Type B pancreatic cell (in vitro differentiated cells): ENCODE measurements around the gene FILIP1L. TPM values are rescaled to one million over a fixed set of nuclear protein-coding genes. Genes with fewer than 3 reads are reported as not detected.

Experiments used
- DNase-seq: peaks from one replicate; pipeline ENCODE4 v3.0.0; 2021; ENCODE audit warnings: mixed read lengths; ENCODE audit not compliant: unreplicated experiment; ENCODE audit errors: extremely low spot score
- H3K27ac Mint-ChIP-seq: 2 replicates; pipeline ENCODE4 v1.8.0; 2021; ENCODE audit warnings: mild to moderate bottlenecking, mixed read lengths
- H3K27me3 Mint-ChIP-seq: 2 replicates; pipeline ENCODE4 v1.8.0; 2021; ENCODE audit warnings: mixed read lengths
- H3K36me3 Mint-ChIP-seq: 2 replicates; pipeline ENCODE4 v1.8.0; 2021; ENCODE audit warnings: mixed read lengths
- H3K4me1 Mint-ChIP-seq: one replicate; pipeline ENCODE4 v1.8.0; 2021; ENCODE audit warnings: mixed read lengths; ENCODE audit not compliant: unreplicated experiment
- H3K4me3 Mint-ChIP-seq: 2 replicates; pipeline ENCODE4 v1.8.0; 2021; ENCODE audit warnings: mild to moderate bottlenecking, mixed read lengths
- H3K9me3 Mint-ChIP-seq: 2 replicates; pipeline ENCODE4 v1.8.0; 2021; ENCODE audit warnings: mixed read lengths
- total RNA-seq: library from RNA; stranded (reverse); gene quantifications from 2 replicates; pipeline ENCODE4 v1.2.1, GENCODE V29; 2021; ENCODE audit warnings: low replicate concordance
- TF ChIP-seq, protein P1 (sequence below): fragments of 200-600 bp; sonication (generic); conservative IDR thresholded peaks from 2 replicates; pipeline ENCODE4 v1.5.0; 2021; ENCODE audit warnings: antibody characterized with exemption, mild to moderate bottlenecking

Gene FILIP1L
- total RNA-seq, 1 donor from 2014 or later, result 30.6 TPM

DNA sequence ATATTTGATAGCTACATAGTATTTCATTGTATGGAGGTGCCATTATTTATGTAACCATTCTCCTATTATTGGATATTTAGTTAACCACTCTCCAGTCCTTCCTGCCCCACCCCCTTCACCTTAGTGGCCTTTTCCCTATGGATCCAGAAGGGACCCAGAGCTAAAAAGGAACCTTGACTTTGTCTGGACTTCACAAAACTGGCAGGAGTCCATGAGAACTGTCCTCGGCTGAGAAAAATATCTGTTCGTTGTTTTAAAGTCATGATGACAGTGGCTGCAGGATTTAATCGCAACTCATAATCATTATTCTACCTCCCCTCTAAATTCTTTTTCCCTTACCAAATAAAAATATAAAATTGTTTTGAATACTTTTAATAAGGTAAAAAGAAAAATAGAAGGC, 166.9 kb downstream of the FILIP1L start:
- TF ChIP-seq, protein P1, sequence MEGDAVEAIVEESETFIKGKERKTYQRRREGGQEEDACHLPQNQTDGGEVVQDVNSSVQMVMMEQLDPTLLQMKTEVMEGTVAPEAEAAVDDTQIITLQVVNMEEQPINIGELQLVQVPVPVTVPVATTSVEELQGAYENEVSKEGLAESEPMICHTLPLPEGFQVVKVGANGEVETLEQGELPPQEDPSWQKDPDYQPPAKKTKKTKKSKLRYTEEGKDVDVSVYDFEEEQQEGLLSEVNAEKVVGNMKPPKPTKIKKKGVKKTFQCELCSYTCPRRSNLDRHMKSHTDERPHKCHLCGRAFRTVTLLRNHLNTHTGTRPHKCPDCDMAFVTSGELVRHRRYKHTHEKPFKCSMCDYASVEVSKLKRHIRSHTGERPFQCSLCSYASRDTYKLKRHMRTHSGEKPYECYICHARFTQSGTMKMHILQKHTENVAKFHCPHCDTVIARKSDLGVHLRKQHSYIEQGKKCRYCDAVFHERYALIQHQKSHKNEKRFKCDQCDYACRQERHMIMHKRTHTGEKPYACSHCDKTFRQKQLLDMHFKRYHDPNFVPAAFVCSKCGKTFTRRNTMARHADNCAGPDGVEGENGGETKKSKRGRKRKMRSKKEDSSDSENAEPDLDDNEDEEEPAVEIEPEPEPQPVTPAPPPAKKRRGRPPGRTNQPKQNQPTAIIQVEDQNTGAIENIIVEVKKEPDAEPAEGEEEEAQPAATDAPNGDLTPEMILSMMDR, result no peak
- Mint-ChIP-seq H3K27ac (no peak overlapping the region), H3K36me3 (peaks cover 4% of the 10 kb centered on the region), H3K27me3 (no peaks in the 10 kb centered on the region), H3K4me3 (no peak overlapping the region), H3K9me3 (peaks cover 4% of the 10 kb centered on the region), H3K4me1 (peaks cover 31% of the 10 kb centered on the region)
- DNase-seq, result no peak

DNA sequence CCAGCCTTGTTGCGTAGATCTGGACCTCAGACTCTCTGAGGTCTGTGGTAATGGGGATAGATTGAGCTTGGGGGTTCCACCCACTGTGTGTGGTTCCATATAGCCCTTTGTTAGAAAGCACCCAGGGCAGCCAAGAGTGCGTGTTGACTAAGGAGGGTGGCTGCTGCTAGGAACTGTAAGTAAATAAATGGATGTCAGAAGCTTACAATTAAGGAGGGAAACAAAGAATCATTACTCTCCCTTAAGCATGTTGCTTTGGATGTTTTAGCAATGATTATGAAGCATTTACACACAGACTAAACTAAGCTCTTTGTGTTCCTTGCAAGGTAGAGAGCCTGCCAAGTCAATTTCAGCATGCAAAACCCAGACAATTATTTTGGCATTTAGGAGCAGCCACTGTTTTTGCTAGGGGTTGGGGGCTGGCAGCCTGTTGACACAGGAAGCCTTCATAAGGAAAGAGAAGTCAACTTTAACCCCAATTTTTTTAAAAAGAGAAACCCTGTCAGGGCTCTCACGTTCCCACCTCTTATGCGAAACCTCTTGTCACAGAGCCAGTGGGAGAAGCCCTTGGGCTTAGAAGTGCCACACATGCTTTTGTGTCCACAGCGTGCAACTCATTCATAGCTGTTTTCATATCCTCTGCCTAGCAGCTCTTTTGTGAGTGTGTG, 168.8 kb downstream of the FILIP1L start:
- Mint-ChIP-seq H3K4me1 (peaks cover 33% of the 10 kb centered on the region), H3K9me3 (peaks cover 4% of the 10 kb centered on the region), H3K36me3 (peaks cover 4% of the 10 kb centered on the region), H3K4me3 (peak overlapping the region; percentile 60), H3K27ac (peak overlapping the region; percentile 95), H3K27me3 (no peaks in the 10 kb centered on the region)
- TF ChIP-seq, protein P1, result no peak
- no peak for DNase-seq

DNA sequence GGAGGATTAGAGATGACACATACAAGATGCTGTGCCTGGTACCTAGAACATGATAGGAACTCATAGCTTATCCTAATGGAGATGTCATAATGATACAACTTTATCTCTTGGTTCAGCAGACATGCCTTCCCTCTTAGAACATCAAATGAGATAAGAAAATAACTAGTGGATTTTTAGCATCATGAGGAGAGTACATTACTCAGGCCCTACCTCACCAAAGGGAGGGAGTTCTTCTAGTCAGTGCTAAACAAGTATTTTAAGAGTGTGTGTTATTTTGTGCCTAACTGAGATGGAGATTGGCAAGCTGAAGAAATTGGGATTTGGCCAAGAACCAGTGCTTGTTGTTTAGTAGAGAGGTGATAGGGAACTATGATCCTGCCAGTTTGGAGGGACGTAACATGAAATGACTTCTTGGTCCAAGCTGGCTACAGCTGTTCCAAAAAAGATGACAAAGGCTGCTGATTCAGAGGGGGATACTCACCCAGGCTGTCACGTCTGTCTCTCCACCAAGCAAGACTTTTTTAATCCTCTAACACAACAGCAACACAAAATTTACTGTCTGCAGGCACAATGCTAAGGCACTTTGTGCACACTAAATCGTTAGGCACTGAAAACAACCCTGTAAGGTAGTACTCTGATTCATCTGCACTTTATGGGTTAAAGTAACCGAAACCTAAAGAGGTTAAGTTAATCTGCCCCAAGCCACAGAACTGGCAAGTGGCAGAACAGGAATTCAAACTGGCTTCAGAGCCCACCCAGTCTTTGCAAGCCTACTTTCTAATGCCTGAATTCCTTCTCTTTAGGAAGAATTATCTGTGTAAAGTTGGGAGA, 170.2 kb downstream of the FILIP1L start:
- H3K27ac Mint-ChIP-seq, result peak overlapping the region; percentile 95
- TF ChIP-seq, protein P1, result no peak
- no peaks in the 10 kb centered on the region for H3K27me3 Mint-ChIP-seq
- DNase-seq, result no peak
- H3K4me3 Mint-ChIP-seq, result peak overlapping the region; percentile 42
- peaks cover 30% of the 10 kb centered on the region for H3K4me1 Mint-ChIP-seq
- H3K9me3 Mint-ChIP-seq, result peaks cover 4% of the 10 kb centered on the region
- H3K36me3 Mint-ChIP-seq, result peaks cover 4% of the 10 kb centered on the region

GRCh38 chr3:99941211-99941610, 173.1 kb downstream of the FILIP1L start:
- peaks cover 4% of the 10 kb centered on the region for H3K9me3 Mint-ChIP-seq
- no peaks in the 10 kb centered on the region for H3K27me3 Mint-ChIP-seq
- H3K4me1 Mint-ChIP-seq, result peaks cover 44% of the 10 kb centered on the region
- H3K4me3 Mint-ChIP-seq, result peak overlapping the region; percentile 1
- peaks cover 4% of the 10 kb centered on the region for H3K36me3 Mint-ChIP-seq
- no peak for DNase-seq
- H3K27ac Mint-ChIP-seq, result peak overlapping the region; percentile 46
- TF ChIP-seq, protein P1, result no peak

- Mint-ChIP-seq H3K9me3 (peaks cover 8% of the 10 kb centered on the region), H3K36me3 (peaks cover 8% of the 10 kb centered on the region), H3K4me3 (no peak overlapping the region), H3K27ac (peak overlapping the region; percentile 34), H3K4me1 (peaks cover 40% of the 10 kb centered on the region), H3K27me3 (no peaks in the 10 kb centered on the region)
- TF ChIP-seq, protein P1, result no peak
- DNase-seq, result no peak
These were observed 174.0 kb downstream of the FILIP1L start for GRCh38 chr3:99940350-99940749.
